Endothelial cell of umbilical vein (primary cell): Measurements from ENCODE around the gene FAM83F. TPM values are rescaled to one million over a fixed set of nuclear protein-coding genes. Genes with fewer than 3 reads are reported as not detected.

ENCODE experiments used
- Bru-seq: library from RNA; stranded (reverse); fragments of 400-500 nt; gene quantifications from one replicate; lab custom pipeline; 2021; lab: Mats Ljungman, UMichigan
- BruChase-seq, 2 experiments: library from RNA; stranded (reverse); fragments of 400-500 nt; gene quantifications; one replicate each; lab custom pipeline; 2021; lab: Mats Ljungman, UMichigan
- BruUV-seq: library from RNA; stranded (reverse); fragments of 400-500 nt; replicated peaks from 2 replicates; lab custom pipeline; 2021; lab: Mats Ljungman, UMichigan
- CTCF ChIA-PET: fragments of 300-600, 350-600 bp; sonication (Branson Sonifier 250); formaldehyde crosslinking; loops from one replicate; lab custom pipeline; 2021; ENCODE audit warnings: antibody characterized with exemption, inconsistent platforms; lab: Charles Lee
- POLR2A ChIA-PET: fragments of 300-600, 350-600 bp; sonication (Branson Sonifier 250); formaldehyde crosslinking; loops from one replicate; lab custom pipeline; 2021; ENCODE audit warnings: antibody characterized with exemption, inconsistent platforms; lab: Charles Lee
- DNase-seq: peaks from one replicate; pipeline ENCODE4 v3.0.0-alpha.2; 2011; ENCODE audit warnings: low read depth, low spot score
- FAIRE-seq: peaks from 2 replicates; lab custom pipeline; 2011; peaks lifted over from hg19 to GRCh38; lab: Jason Lieb, UNC
- H2AFZ ChIP-seq: 2 replicates; pipeline ENCODE4 v1.6.0; 2012; ENCODE audit warnings: low read depth, low read length, control low read depth, inconsistent platforms
- H3K27ac ChIP-seq: 2 replicates; pipeline ENCODE4 v1.5.1; 2011; ENCODE audit warnings: low read depth, mild to moderate bottlenecking, control low read depth, low read length, moderate library complexity; ENCODE audit not compliant: insufficient read depth
- H3K27me3 ChIP-seq, 2 experiments: 2 replicates each; pipeline versions ENCODE4 v1.6.0 to v1.6.1; 2011; ENCODE audit warnings: low read length in 2 of 2, mixed read lengths in 1 of 2; ENCODE audit not compliant: control insufficient read depth in 2 of 2, insufficient read depth in 2 of 2
- H3K36me3 ChIP-seq, 2 experiments: 2 replicates in 1 of 2; 3 replicates in 1 of 2; pipeline ENCODE4 v1.5.1; 2011; ENCODE audit warnings: low read length in 2 of 2, mild to moderate bottlenecking in 1 of 2, moderate library complexity in 1 of 2; ENCODE audit not compliant: control insufficient read depth in 2 of 2, insufficient read depth in 2 of 2; ENCODE audit errors: extremely low read depth in 1 of 2
- H3K4me1 ChIP-seq: 3 replicates; pipeline ENCODE4 v1.5.1; 2011; ENCODE audit warnings: mild to moderate bottlenecking, low read length; ENCODE audit not compliant: control insufficient read depth, insufficient read depth; ENCODE audit errors: extremely low read depth
- H3K4me2 ChIP-seq: 2 replicates; pipeline ENCODE4 v1.6.1; 2011; ENCODE audit warnings: low read length, control low read depth, mixed read lengths; ENCODE audit not compliant: insufficient read depth
- H3K4me3 ChIP-seq, 3 experiments: fragments of 200-600 bp in 1 of 3; sonication (generic), shearing (Covaris generic) in 1 of 3; replicated peaks in 1 of 3; 2 replicates each; pipeline ENCODE4 v1.5.1; 2011 to 2016; ENCODE audit warnings: control low read depth in 3 of 3, low read length in 3 of 3, mild to moderate bottlenecking in 2 of 3, inconsistent platforms in 1 of 3, low read depth in 1 of 3, moderate library complexity in 1 of 3; ENCODE audit not compliant: insufficient read depth in 1 of 3
- H3K79me2 ChIP-seq: 2 replicates; pipeline ENCODE4 v1.6.0; 2012; ENCODE audit warnings: low read length, inconsistent platforms; ENCODE audit not compliant: control insufficient read depth, insufficient read depth
- H3K9ac ChIP-seq: replicated peaks from 2 replicates; pipeline ENCODE3; 2011; ENCODE audit warnings: low read length, control low read depth; ENCODE audit not compliant: insufficient read depth; ENCODE audit errors: extremely low read depth
- H3K9me1 ChIP-seq: replicated peaks from 3 replicates; pipeline ENCODE4 v1.6.0; 2011; ENCODE audit warnings: mild to moderate bottlenecking, low read length; ENCODE audit not compliant: control insufficient read depth, insufficient read depth; ENCODE audit errors: extremely low read depth
- H3K9me3 ChIP-seq: replicated peaks from 2 replicates; pipeline ENCODE4 v1.5.1; 2012; ENCODE audit warnings: low read length, inconsistent platforms; ENCODE audit not compliant: control insufficient read depth, insufficient read depth
- H4K20me1 ChIP-seq: replicated peaks from 2 replicates; pipeline ENCODE3; 2011; ENCODE audit warnings: mild to moderate bottlenecking, low read length; ENCODE audit not compliant: control insufficient read depth, insufficient read depth; ENCODE audit errors: extremely low read depth
- EZH2 ChIP-seq: IDR thresholded peaks from 2 replicates; pipeline ENCODE4 v1.6.1; 2012; ENCODE audit warnings: borderline replicate concordance, low read depth, mild to moderate bottlenecking, moderate library complexity, low read length, inconsistent platforms; ENCODE audit not compliant: severe bottlenecking
- FOS ChIP-seq: IDR thresholded peaks from 2 replicates; pipeline ENCODE4 v1.6.1; 2011; ENCODE audit warnings: mild to moderate bottlenecking, low read length, moderate library complexity, borderline replicate concordance; ENCODE audit not compliant: insufficient read depth
- GATA2 ChIP-seq: IDR thresholded peaks from 2 replicates; pipeline ENCODE4 v1.7.0; 2011; ENCODE audit warnings: low read depth, mild to moderate bottlenecking, moderate library complexity, mixed read lengths, low read length; ENCODE audit not compliant: insufficient read length, insufficient read depth
- JUN ChIP-seq: IDR thresholded peaks from 2 replicates; pipeline ENCODE4 v1.6.1; 2011; ENCODE audit warnings: borderline replicate concordance, low read depth; ENCODE audit not compliant: insufficient read length, insufficient read depth
- MAX ChIP-seq: IDR thresholded peaks from 2 replicates; pipeline ENCODE4 v1.6.1; 2011; ENCODE audit not compliant: insufficient read depth, insufficient read length
- MYC ChIP-seq: IDR thresholded peaks from one replicate; pipeline ENCODE4 v1.6.1; 2011; ENCODE audit warnings: mild to moderate bottlenecking, low read depth, low read length
- POLR2A ChIP-seq: IDR thresholded peaks from 2 replicates; pipeline ENCODE4 v1.6.1; 2012; ENCODE audit warnings: low read depth, mild to moderate bottlenecking, control low read depth, low read length
- POLR2AphosphoS5 ChIP-seq: IDR thresholded peaks from 2 replicates; pipeline ENCODE4 v1.6.1; 2012; ENCODE audit warnings: low read depth, mild to moderate bottlenecking, control low read depth, low read length, moderate library complexity; ENCODE audit not compliant: insufficient read depth
- dilution Hi-C: fragments of 300-500 bp; cut with MboI; formaldehyde crosslinking; loops from one replicate; pipeline ENCODE4 v1.15.0; 2019; ENCODE audit warnings: low sequenced_read_pairs; ENCODE audit not compliant: extremely low pct_ligation_motif_present
- intact Hi-C: fragments of 100-400 bp; cut with micrococcal nuclease; formaldehyde crosslinking; loops from one replicate; pipeline ENCODE4 v1.10.0; 2022
- long read RNA-seq: library from polyadenylated mRNA; stranded (forward); transcript quantifications from one replicate; pipeline ENCODE4 v2.0.0, GENCODE V29; 2021
- polyA minus RNA-seq, 3 experiments: library from RNA; depleted of rRNA, polyadenylated mRNA; stranded (reverse); fragments of >200 nt; gene quantifications; 1 replicate in 1 of 3; 2 replicates in 2 of 3; pipeline ENCODE4 v1.2.3, GENCODE V29; 2011
- polyA plus RNA-seq, 4 experiments: library from polyadenylated mRNA; depleted of rRNA in 3 of 4; stranded (reverse) in 3 of 4; unstranded in 1 of 4; fragments of >200 nt; gene quantifications; 2 replicates each; pipeline versions ENCODE4 v1.2.1 to v1.2.3, GENCODE V29; 2011 to 2012; ENCODE audit warnings: missing spikeins in 1 of 4
- total RNA-seq: library from RNA; stranded (reverse); gene quantifications from 2 replicates; pipeline ENCODE4 v1.2.3, GENCODE V29; 2021

FAM83F gene
- not detected in 2 replicates for total RNA-seq
- polyA plus RNA-seq: not detected in 2 replicates
- polyA plus RNA-seq (2011; cell fraction: cytosol; rRNA removed): not detected in 2 replicates
- not detected in 2 replicates for polyA plus RNA-seq (2011; cell fraction: nucleus; rRNA removed)
- not detected in 2 replicates for polyA plus RNA-seq (2012)
- polyA minus RNA-seq: 0.07 TPM in 1 of 2 replicates, not detected in the other
- polyA minus RNA-seq (2011; cell fraction: cytosol; rRNA and poly(A)+ RNA removed): 0.92 TPM
- not detected in 2 replicates for polyA minus RNA-seq (2011; cell fraction: nucleus; rRNA and poly(A)+ RNA removed)
- Bru-seq, nascent RNA: percentile 6 among the genes with signal in this experiment
- percentile 8 among the genes with signal in this experiment for BruChase-seq, experiment 1, labeled RNA remaining after a 6-hour chase
- percentile 4 among the genes with signal in this experiment for BruChase-seq, experiment 2, labeled RNA remaining after a 2-hour chase
- long read RNA-seq: 0 reads

- FAIRE-seq (no peak), DNase-seq (no peak)
- intact Hi-C loops: no loop called here
- Histone ChIP-seq H3K9me3 (no peaks in the 10 kb centered on the region), H2AFZ (no peak within 1 kb of the TSS), H3K9me1 (no peaks in the 10 kb centered on the region), H3K4me2 (no peak within 1 kb of the TSS), H3K4me1 (no peaks in the 10 kb centered on the region), H3K9ac (no peak within 1 kb of the TSS), H3K79me2 (no peaks in the 10 kb centered on the region), H3K4me3 (no peak within 1 kb of the TSS), H3K36me3 (no peaks in the 10 kb centered on the region), H4K20me1 (no peaks in the 10 kb centered on the region), H3K27ac (no peak within 1 kb of the TSS), H3K27me3 (peaks cover 20 to 36% of the 10 kb centered on the region in 2 experiments)
- TF ChIP-seq FOS (no peak), MAX (peak; percentile 25), POLR2A (no peak), EZH2 (peak; percentile 68), JUN (no peak), POLR2AphosphoS5 (no peak), GATA2 (no peak), MYC (no peak)
- ChIA-PET POLR2A (no interaction called here), CTCF (interaction anchor here (1.2 kb wide), 2 partner anchors 12 to 30 kb away, joined by 3 to 6 read pairs; no protein-coding TSS in a partner anchor)
- dilution Hi-C loops: no loop called here
- no TSS peak for BruUV-seq
Observed at GRCh38 chr22:39994566-39995392, at the start of gene FAM83F. Gene FAM83F, plus strand, starts transcription at chr22:39994954. Its CDS starts 89 bp downstream, at chr22:39995043.
